Measurements from ENCODE around the gene PRKCA. TPM values are rescaled to one million over a fixed set of nuclear protein-coding genes. Genes with fewer than 3 reads are reported as not detected.
"Not testable (repeated sequence)": the region's sequence is repeated elsewhere in the genome, so short reads cannot be mapped to it uniquely, and the experiment has no call there.

Gene PRKCA
- total and polyA plus RNA-seq, 4 donors, result 3.0 to 14.1 (median 5.4) TPM

GRCh38 chr17:66455060-66455459 lies 152.6 kb downstream of the PRKCA start:
- Histone ChIP-seq H3K36me3 (ENCODE audit: control insufficient read depth in 4 of 4, insufficient read depth in 3 of 4, low read depth in 1 of 4, low read length in 3 of 4) (no peaks in the 10 kb centered on the region), H3K9me3 (ENCODE audit: control insufficient read depth in 4 of 4, low read length in 3 of 4) (no peaks in the 10 kb centered on the region), H3K9ac (ENCODE audit: low read depth in 1 of 2, low read length in 2 of 2) (no peak overlapping the region), H3K27ac (ENCODE audit: low read depth in 1 of 2, low read length in 2 of 2) (no peak overlapping the region), H3K4me1 (ENCODE audit: control insufficient read depth in 4 of 4, insufficient read depth in 4 of 4, low read length in 3 of 4) (peaks cover 2 to 17% (median 11%) of the 10 kb centered on the region in 4 donors), H3K27me3 (ENCODE audit: control insufficient read depth in 4 of 4, insufficient read depth in 4 of 4, low read length in 3 of 4) (no peaks in the 10 kb centered on the region), H3K4me3 (ENCODE audit: low read depth in 1 of 3, low read length in 3 of 3) (no peak overlapping the region)
- WGBS, result 96% methylated on average over 10 of the region's 10 CpGs
- DNase-seq (ENCODE audit: low spot score), result no peak
- TF ChIP-seq NR2F2 (IDR thresholded peaks at IDR 0.05) (no peak), GABPA (IDR thresholded peaks at IDR 0.05 in 1 of 2, conservative IDR thresholded peaks at IDR 0.05 in 1 of 2) (no peak), YY1 (IDR thresholded peaks at IDR 0.05) (no peak), MAX (IDR thresholded peaks at IDR 0.05) (no peak)

GRCh38 chr17:66457499-66457898 lies 155.1 kb downstream of the PRKCA start:
- H3K9me3 ChIP-seq (ENCODE audit: control insufficient read depth in 4 of 4, low read length in 3 of 4); H3K9ac ChIP-seq (ENCODE audit: low read depth in 1 of 2, low read length in 2 of 2); H3K27ac ChIP-seq (ENCODE audit: low read depth in 1 of 2, low read length in 2 of 2); H3K36me3 ChIP-seq (ENCODE audit: control insufficient read depth in 4 of 4, insufficient read depth in 3 of 4, low read depth in 1 of 4, low read length in 3 of 4); H3K27me3 ChIP-seq (ENCODE audit: control insufficient read depth in 4 of 4, insufficient read depth in 4 of 4, low read length in 3 of 4); H3K4me3 ChIP-seq (ENCODE audit: low read depth in 1 of 3, low read length in 3 of 3); DNase-seq (ENCODE audit: low spot score): not testable (repeated sequence)
- peaks cover 6 to 27% (median 12%) of the 10 kb centered on the region in 4 donors for H3K4me1 ChIP-seq (ENCODE audit: control insufficient read depth in 4 of 4, insufficient read depth in 4 of 4, low read length in 3 of 4)
- WGBS, result 99% methylated on average over 3 of the region's 3 CpGs

- WGBS, result 97% methylated on average over 4 of the region's 4 CpGs
- H3K4me1 ChIP-seq (ENCODE audit: control insufficient read depth in 4 of 4, insufficient read depth in 4 of 4, low read length in 3 of 4), result peaks cover 9 to 27% (median 13%) of the 10 kb centered on the region in 4 donors
Observed at GRCh38 chr17:66458782-66459181, 156.4 kb downstream of the PRKCA start.

More at GRCh38 chr17:66458782-66459181, 156.4 kb downstream of the PRKCA start:
- Histone ChIP-seq H3K4me3 (ENCODE audit: low read depth in 1 of 3, low read length in 3 of 3) (no peak overlapping the region), H3K9me3 (ENCODE audit: control insufficient read depth in 4 of 4, low read length in 3 of 4) (no peaks in the 10 kb centered on the region), H3K27ac (ENCODE audit: low read depth in 1 of 2, low read length in 2 of 2) (peak overlapping the region; percentile 53 to 77), H3K36me3 (ENCODE audit: control insufficient read depth in 4 of 4, insufficient read depth in 3 of 4, low read depth in 1 of 4, low read length in 3 of 4) (no peaks in the 10 kb centered on the region), H3K9ac (ENCODE audit: low read depth in 1 of 2, low read length in 2 of 2) (no peak overlapping the region), H3K27me3 (ENCODE audit: control insufficient read depth in 4 of 4, insufficient read depth in 4 of 4, low read length in 3 of 4) (no peaks in the 10 kb centered on the region)
- TF ChIP-seq RXRA (IDR thresholded peaks at IDR 0.05) (no peak), GABPA (IDR thresholded peaks at IDR 0.05 in 1 of 2, conservative IDR thresholded peaks at IDR 0.05 in 1 of 2) (no peak), REST (IDR thresholded peaks at IDR 0.05) (no peak), HNF4G (IDR thresholded peaks at IDR 0.05) (no peak), FOXA1 (IDR thresholded peaks at IDR 0.05) (no peak), NR2F2 (IDR thresholded peaks at IDR 0.05) (no peak), HNF4A (conservative IDR thresholded peaks at IDR 0.05) (no peak), YY1 (IDR thresholded peaks at IDR 0.05) (no peak), ZBTB33 (IDR thresholded peaks at IDR 0.05) (no peak), JUND (IDR thresholded peaks at IDR 0.05) (no peak), TAF1 (conservative IDR thresholded peaks at IDR 0.05) (no peak), MAX (IDR thresholded peaks at IDR 0.05) (no peak), EGR1 (IDR thresholded peaks at IDR 0.05; ENCODE audit: low read depth in 2 of 2) (no peak), RAD21 (IDR thresholded peaks at IDR 0.05) (no peak), ATF3 (IDR thresholded peaks at IDR 0.05) (no peak), CTCF (IDR thresholded peaks at IDR 0.05; ENCODE audit: low read depth, low read length, missing input control) (no peak), SP1 (IDR thresholded peaks at IDR 0.05) (no peak), FOXA2 (IDR thresholded peaks at IDR 0.05) (no peak)
- DNase-seq (ENCODE audit: low spot score), result no peak

Data from liver (tissue), 9 donors.